Prostate gland (tissue), 2 donors: Measurements from ENCODE around the gene HNF4A.

ENCODE experiments used
- POLR2A ChIP-seq: fragments of 450-650 bp; IDR thresholded peaks from one replicate; pipeline ENCODE4 v1.6.1; 2016; ENCODE audit warnings: antibody characterized with exemption, mild to moderate bottlenecking
- TF ChIP-seq, protein P1 (sequence below), 4 experiments: fragments of 200-600 bp in 2 of 4; fragments of 450-650 bp in 2 of 4; sonication (generic) in 2 of 4; IDR thresholded peaks; 1 replicate in 3 of 4; 2 replicates in 1 of 4; pipeline ENCODE4 v1.5.1; 2016 to 2019; ENCODE audit warnings: antibody characterized with exemption in 4 of 4, mild to moderate bottlenecking in 2 of 4, moderate library complexity in 2 of 4

DNA sequence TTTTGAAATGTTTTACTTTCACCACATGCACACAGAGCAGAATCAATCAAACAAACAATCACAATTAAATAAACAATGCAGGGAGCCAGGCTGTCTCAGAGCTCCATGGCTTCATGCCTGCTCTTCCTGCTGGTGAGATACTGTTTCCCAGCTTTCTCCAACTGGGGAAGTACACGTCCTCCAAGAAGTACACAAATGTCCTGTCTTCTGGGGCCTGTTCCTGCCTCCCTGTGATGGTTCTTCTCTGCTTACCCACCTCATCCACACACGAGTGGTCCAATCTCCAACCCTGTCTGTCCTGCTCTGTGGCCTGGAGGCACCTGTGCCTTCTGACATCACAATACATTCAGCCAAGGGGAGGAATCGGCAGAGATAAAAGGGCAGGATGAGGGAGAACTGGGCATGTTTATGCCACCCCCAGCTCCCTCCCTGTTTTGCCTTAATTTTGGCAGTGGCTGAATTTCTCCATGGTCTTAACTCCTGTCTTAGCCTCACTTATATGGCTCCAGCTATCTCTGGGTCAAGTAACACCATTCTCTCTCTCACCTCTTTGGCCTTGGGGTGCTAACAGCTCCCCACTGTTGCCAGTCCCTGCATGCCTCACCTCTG is 94.9 kb downstream of the HNF4A start:
- TF ChIP-seq POLR2A = no peak
- TF ChIP-seq, protein P1, sequence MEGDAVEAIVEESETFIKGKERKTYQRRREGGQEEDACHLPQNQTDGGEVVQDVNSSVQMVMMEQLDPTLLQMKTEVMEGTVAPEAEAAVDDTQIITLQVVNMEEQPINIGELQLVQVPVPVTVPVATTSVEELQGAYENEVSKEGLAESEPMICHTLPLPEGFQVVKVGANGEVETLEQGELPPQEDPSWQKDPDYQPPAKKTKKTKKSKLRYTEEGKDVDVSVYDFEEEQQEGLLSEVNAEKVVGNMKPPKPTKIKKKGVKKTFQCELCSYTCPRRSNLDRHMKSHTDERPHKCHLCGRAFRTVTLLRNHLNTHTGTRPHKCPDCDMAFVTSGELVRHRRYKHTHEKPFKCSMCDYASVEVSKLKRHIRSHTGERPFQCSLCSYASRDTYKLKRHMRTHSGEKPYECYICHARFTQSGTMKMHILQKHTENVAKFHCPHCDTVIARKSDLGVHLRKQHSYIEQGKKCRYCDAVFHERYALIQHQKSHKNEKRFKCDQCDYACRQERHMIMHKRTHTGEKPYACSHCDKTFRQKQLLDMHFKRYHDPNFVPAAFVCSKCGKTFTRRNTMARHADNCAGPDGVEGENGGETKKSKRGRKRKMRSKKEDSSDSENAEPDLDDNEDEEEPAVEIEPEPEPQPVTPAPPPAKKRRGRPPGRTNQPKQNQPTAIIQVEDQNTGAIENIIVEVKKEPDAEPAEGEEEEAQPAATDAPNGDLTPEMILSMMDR (IDR thresholded peaks at IDR 0.05) = no peak
